Ovary (tissue), 9 donors: ENCODE results near the gene CACNA1C. TPM values are rescaled to one million over a fixed set of nuclear protein-coding genes. Genes with fewer than 3 reads are reported as not detected.

ENCODE experiments used
- DNase-seq, 5 donors: peaks; one replicate each; pipeline ENCODE4 v3.0.0-alpha.2; 2019 to 2020
- H3K27ac ChIP-seq, 2 donors: fragments of 200-600 bp; one replicate each; pipeline versions ENCODE4 v1.5.1 to v1.8.0; 2019 to 2022
- H3K27me3 ChIP-seq: fragments of 200-600 bp; one replicate; pipeline ENCODE4 v1.8.0; 2022
- H3K36me3 ChIP-seq: fragments of 200-600 bp; sonication (generic); one replicate; pipeline ENCODE4 v1.5.1; 2019
- H3K4me1 ChIP-seq: one replicate; pipeline ENCODE4 v1.8.1; 2013; ENCODE audit warnings: mild to moderate bottlenecking, moderate library complexity; ENCODE audit not compliant: insufficient read depth
- H3K4me3 ChIP-seq: fragments of 200-600 bp; sonication (generic); one replicate; pipeline ENCODE4 v1.5.1; 2017
- H3K9me3 ChIP-seq, 2 donors: fragments of 200-600 bp in 1 of 2; sonication (generic) in 1 of 2; one replicate each; pipeline versions ENCODE4 v1.5.1 to v1.8.1; 2013 to 2019; ENCODE audit warnings: mild to moderate bottlenecking in 1 of 2, moderate library complexity in 1 of 2
- EP300 ChIP-seq: sonication (generic); formaldehyde crosslinking; IDR thresholded peaks from one replicate; pipeline ENCODE4 v1.6.1; 2017; ENCODE audit warnings: antibody characterized with exemption
- POLR2A ChIP-seq: fragments of 450-650 bp; IDR thresholded peaks from one replicate; pipeline ENCODE4 v1.6.1; 2017; ENCODE audit warnings: antibody characterized with exemption, mild to moderate bottlenecking, moderate library complexity
- WGBS, 3 donors: extraction: QIAGEN DNeasy Blood & Tissue Kit in 1 of 3; methylation state at CpG; one replicate each; pipeline versions ENCODE4 v1.1.5 to v1.1.7; 2013 to 2017; 5-methylcytosine and 5-hydroxymethylcytosine counted together
- intact Hi-C, 4 donors: fragments of 100-400 bp; cut with DNase I; formaldehyde crosslinking; loops; one replicate each; pipeline versions ENCODE4 v1.11.0 to v1.15.1; 2022 to 2023
- polyA plus RNA-seq, 2 donors: library from polyadenylated mRNA; stranded (reverse); fragments of 200-250 nt in 1 of 2; fragments of 350-450 nt in 1 of 2; fragmentation: Illumina TruSeq in 1 of 2; extraction: RNeasy Lipid Tissue Mini Kit (QIAGEN cat#74804) in 1 of 2; gene quantifications; one replicate each; pipeline ENCODE4 v1.2.3, GENCODE V29; 2013 to 2014
- total RNA-seq, 7 donors: library from RNA; depleted of rRNA in 2 of 7; stranded (reverse); fragments of >200 nt in 2 of 7; fragmentation: NEBNext Ultra II Directional in 3 of 7; extraction: Animal tissue kit (Norgen Biotek cat#: 25700) in 3 of 7; gene quantifications; one replicate each; pipeline versions ENCODE4 v1.1.0 to v1.2.4, GENCODE V29; 2016 to 2023
- TF ChIP-seq, protein P1 (sequence below), 3 donors: fragments of 450-650 bp in 2 of 3; fragments of 200-600 bp in 1 of 3; IDR thresholded peaks; one replicate each; pipeline versions ENCODE4 v1.5.1 to v1.8.0; 2016 to 2022; ENCODE audit warnings: antibody characterized with exemption in 3 of 3, mild to moderate bottlenecking in 1 of 3
- donor health status: DM: no; HTN: no; CAD: no; lungs with moderate emphysema.
- donor health status: DM: no; HTN: no; CAD: no.
- donor health status: Bipolar disorder and iron deficiency.
- donor health status: DM: yes; HTN: yes; CAD: no.
- donor health status: DM: no; HTN: no; CAD: no.
- donor health status: DM: yes; HTN: yes; CAD: no.

CACNA1C gene
- total and polyA plus RNA-seq, 9 donors, result 2.2 to 8.3 (median 3.7) TPM

DNA sequence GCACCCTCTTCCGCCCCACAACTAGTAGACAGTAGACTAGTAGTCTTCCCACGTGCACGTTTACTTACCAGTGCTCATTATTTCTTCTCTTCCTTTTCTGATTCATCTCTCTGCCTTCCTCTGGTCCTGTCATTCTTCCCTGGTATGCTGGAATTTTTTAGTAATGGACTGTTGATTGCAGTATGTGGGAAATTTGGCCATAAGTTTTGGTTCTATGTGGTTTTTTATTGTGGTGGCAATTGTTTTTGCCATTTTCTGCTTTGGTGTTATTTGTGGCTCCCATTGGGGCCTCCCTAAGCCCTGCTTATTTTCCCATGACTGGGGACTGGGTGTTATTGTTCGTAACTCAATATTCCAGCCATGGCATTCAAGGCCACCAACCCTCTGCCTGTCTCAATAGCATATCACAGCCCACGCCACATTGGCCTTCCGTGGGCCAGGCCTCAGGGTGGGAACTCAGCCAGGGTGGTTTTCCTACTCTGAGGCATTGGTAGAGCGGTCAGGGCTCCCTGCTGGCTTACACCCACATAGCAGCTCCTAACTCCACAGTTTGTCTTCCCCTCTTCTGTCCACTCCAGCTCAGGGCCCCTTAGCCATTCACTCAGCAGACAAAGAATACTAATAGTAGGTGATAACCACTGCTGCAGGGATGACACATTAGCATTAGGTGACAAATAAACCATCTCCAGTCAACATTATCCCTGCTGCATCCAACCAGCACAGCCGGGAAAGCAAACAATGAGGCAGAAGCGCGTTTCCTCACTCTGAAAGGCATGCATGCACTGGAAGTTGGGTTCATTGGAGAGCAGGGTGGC lies 321.5 kb downstream of the CACNA1C start:
- TF ChIP-seq, protein P1, sequence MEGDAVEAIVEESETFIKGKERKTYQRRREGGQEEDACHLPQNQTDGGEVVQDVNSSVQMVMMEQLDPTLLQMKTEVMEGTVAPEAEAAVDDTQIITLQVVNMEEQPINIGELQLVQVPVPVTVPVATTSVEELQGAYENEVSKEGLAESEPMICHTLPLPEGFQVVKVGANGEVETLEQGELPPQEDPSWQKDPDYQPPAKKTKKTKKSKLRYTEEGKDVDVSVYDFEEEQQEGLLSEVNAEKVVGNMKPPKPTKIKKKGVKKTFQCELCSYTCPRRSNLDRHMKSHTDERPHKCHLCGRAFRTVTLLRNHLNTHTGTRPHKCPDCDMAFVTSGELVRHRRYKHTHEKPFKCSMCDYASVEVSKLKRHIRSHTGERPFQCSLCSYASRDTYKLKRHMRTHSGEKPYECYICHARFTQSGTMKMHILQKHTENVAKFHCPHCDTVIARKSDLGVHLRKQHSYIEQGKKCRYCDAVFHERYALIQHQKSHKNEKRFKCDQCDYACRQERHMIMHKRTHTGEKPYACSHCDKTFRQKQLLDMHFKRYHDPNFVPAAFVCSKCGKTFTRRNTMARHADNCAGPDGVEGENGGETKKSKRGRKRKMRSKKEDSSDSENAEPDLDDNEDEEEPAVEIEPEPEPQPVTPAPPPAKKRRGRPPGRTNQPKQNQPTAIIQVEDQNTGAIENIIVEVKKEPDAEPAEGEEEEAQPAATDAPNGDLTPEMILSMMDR (IDR thresholded peaks at IDR 0.05), result no peak
- TF ChIP-seq EP300 (no peak), POLR2A (no peak)
- intact Hi-C loops, result no loop called here
- Histone ChIP-seq H3K9me3 (no peaks in the 10 kb centered on the region), H3K4me3 (no peak overlapping the region), H3K4me1 (no peaks in the 10 kb centered on the region), H3K27me3 (no peaks in the 10 kb centered on the region), H3K27ac (no peak overlapping the region), H3K36me3 (no peaks in the 10 kb centered on the region)
- WGBS, 3 donors, result 87 to 92% (median 90%) methylated on average over 10 of the region's 10 CpGs
- no peak for DNase-seq

DNA sequence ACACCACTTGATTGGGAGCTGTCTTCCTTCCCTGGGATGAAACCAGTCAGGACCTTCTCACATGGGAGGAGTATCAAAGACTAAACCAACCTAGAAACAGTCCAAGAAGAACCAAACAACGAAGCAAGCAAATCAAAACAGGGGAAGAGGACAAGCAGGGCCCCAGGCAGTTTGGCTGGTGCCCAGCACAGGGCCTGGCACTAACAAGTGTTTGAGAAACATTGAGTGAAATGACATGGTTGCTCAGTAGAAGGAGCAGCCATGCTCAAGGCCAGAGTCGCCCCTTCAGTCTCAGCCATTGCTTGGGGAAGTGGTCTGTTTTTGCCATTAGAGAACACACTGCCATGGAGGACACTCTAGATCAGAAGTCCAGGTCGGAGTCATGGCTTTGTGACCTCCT lies 323.1 kb downstream of the CACNA1C start:
- Histone ChIP-seq H3K36me3 (no peaks in the 10 kb centered on the region), H3K4me1 (no peaks in the 10 kb centered on the region), H3K4me3 (no peak overlapping the region), H3K9me3 (no peaks in the 10 kb centered on the region), H3K27me3 (no peaks in the 10 kb centered on the region), H3K27ac (no peak overlapping the region)
- intact Hi-C loops, result no loop called here
- TF ChIP-seq EP300, result no peak
- WGBS, 3 donors, result 83 to 90% (median 89%) methylated on average over 3 of the region's 3 CpGs
- DNase-seq, result no peak

DNA sequence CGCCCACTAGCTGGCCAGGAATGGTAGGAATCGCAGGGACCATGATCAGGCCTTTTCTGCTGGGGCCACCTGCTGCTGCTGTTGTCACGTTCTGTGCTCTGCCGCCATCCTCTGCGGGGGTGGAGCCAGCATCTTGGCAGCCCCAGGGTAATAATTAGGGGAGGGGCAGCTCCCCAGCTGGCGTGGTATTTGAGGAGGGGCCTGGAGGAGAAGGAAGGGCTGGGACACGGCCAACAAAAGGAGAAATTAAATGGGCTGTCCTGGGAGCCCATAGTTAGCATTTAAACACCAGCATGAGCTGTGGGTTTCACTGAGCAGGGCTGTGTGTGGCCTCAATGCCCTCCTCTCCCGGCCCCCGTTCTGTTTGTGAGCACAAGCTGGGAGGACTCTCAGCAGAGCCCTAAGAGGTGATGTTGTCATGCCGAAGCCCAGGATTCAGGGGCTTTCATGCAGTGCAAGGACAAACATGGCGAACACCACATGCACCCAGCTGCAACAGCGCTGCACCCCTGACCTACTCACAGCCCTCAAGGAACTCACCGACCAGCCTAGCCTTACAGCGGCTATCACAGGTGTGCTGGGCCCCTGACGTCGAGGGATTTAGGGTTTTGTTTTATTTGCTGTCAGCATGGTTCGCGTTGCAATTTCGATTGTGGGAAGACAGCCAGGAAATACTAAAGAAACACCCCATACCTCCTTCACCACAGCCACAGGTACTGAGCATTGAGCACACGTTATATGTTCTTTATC lies 324.3 kb downstream of the CACNA1C start:
- 62 to 67% (median 63%) methylated on average over 20 of the region's 20 CpGs for whole genome bisulfite sequencing, 3 donors
- DNase-seq, result no peak
- Histone ChIP-seq H3K4me3 (no peak overlapping the region), H3K4me1 (no peaks in the 10 kb centered on the region), H3K36me3 (no peaks in the 10 kb centered on the region), H3K27ac (no peak overlapping the region), H3K27me3 (no peaks in the 10 kb centered on the region), H3K9me3 (no peaks in the 10 kb centered on the region)
- no peak for TF ChIP-seq POLR2A
- TF ChIP-seq, protein P1 (IDR thresholded peaks at IDR 0.05), result no peak
- no peak for TF ChIP-seq EP300
- intact Hi-C loops, result no loop called here

DNA sequence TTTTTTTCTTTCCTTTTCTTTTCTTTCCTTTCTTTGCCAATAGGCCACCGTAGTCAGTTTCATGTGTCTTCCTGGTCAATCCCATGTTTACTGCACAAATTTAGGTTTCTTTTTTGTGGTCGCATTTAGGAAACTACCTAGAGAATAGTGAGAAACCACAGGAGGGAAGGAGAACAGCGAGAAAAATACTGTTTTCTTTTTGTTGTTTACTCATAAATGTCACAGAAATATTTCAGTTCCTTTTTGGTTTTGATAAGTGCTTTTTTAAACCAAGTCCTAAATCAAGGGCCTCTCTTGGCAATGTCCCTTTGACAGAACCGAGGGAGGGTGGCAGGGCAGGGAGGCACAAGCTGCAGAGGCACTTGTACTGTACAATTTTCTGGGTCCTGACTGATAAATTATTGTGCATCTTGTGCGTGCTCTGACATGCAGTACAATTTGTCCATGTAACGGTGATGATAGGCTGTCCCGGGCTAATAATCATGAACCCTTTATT lies 326.1 kb downstream of the CACNA1C start:
- no peak overlapping the region for H3K4me3 ChIP-seq
- H3K27me3 ChIP-seq, result no peaks in the 10 kb centered on the region
- H3K4me1 ChIP-seq, result peaks cover 9% of the 10 kb centered on the region
- 67 to 82% (median 72%) methylated on average over 7 of the region's 7 CpGs for WGBS, 3 donors
- H3K27ac ChIP-seq, result no peak overlapping the region
- TF ChIP-seq, protein P1 (IDR thresholded peaks at IDR 0.05), result no peak
- no peak for TF ChIP-seq EP300
- TF ChIP-seq POLR2A, result no peak
- intact Hi-C loops, result no loop called here
- H3K9me3 ChIP-seq, result no peaks in the 10 kb centered on the region
- no peaks in the 10 kb centered on the region for H3K36me3 ChIP-seq
- no peak for DNase-seq
